OCI-LY3 (cell line): Measurements from ENCODE around the gene MUTYH.

Source experiments
- H2AFZ ChIP-seq: fragments of 200-600, 300-600 bp; shearing (Covaris generic); 2 replicates; pipeline ENCODE4 v1.6.0; 2014; ENCODE audit warnings: antibody characterized with exemption, low read depth, low read length
- H3K27ac ChIP-seq: fragments of 200-600, 300-600 bp; sonication (generic); 2 replicates; pipeline ENCODE4 v1.5.1; 2014; ENCODE audit warnings: mild to moderate bottlenecking, low read length, moderate library complexity, mixed read lengths
- H3K27me3 ChIP-seq: fragments of 200-600, 300-600 bp; sonication (generic); 2 replicates; pipeline ENCODE4 v1.6.1; 2014; ENCODE audit warnings: low read depth, low read length, mixed read lengths
- H3K36me3 ChIP-seq: fragments of 200-600, 300-600 bp; sonication (generic); replicated peaks from 2 replicates; pipeline ENCODE3; 2014; ENCODE audit warnings: low read depth, low read length, mixed read lengths
- H3K4me1 ChIP-seq: fragments of 300-600, 200-600 bp; sonication (generic); 2 replicates; pipeline ENCODE4 v1.6.1; 2014; ENCODE audit warnings: low read length, mixed read lengths
- H3K4me2 ChIP-seq: fragments of 200-600, 300-600 bp; sonication (generic); 2 replicates; pipeline ENCODE4 v1.6.1; 2014; ENCODE audit warnings: low read length, mixed read lengths
- H3K4me3 ChIP-seq: fragments of 300-600, 200-600 bp; sonication (generic); 2 replicates; pipeline ENCODE4 v1.5.1; 2014; ENCODE audit warnings: antibody characterized with exemption, mild to moderate bottlenecking, low read length, moderate library complexity
- H3K79me2 ChIP-seq: fragments of 300-600, 200-600 bp; shearing (Covaris generic); 2 replicates; pipeline ENCODE4 v1.6.1; 2014; ENCODE audit warnings: mild to moderate bottlenecking, low read length, mixed read lengths
- H3K9ac ChIP-seq: fragments of 300-600, 200-600 bp; shearing (Covaris generic); 2 replicates; pipeline ENCODE4 v1.6.0; 2014; ENCODE audit warnings: mild to moderate bottlenecking, low read length, moderate library complexity
- H3K9me3 ChIP-seq: fragments of 200-600, 300-600 bp; shearing (Covaris generic); 2 replicates; pipeline ENCODE4 v1.6.1; 2014; ENCODE audit warnings: low read length, mixed read lengths; ENCODE audit not compliant: insufficient read depth
- H4K20me1 ChIP-seq: fragments of 200-600, 300-600 bp; sonication (generic); 2 replicates; pipeline ENCODE4 v1.6.1; 2016; ENCODE audit warnings: low read length, mixed read lengths; ENCODE audit not compliant: insufficient read depth
- CTCF ChIP-seq: fragments of 200-600, 300-600 bp; sonication (generic); IDR thresholded peaks from 2 replicates; pipeline ENCODE4 v1.5.1; 2014; ENCODE audit warnings: antibody characterized with exemption, low read length, low read depth
- EZH2phosphoT487 ChIP-seq: fragments of 200-600 bp; shearing (Covaris generic); IDR thresholded peaks from 2 replicates; pipeline ENCODE4 v1.6.1; 2018; ENCODE audit warnings: antibody characterized with exemption, mixed run types, low read depth

Gene MUTYH

GRCh38 chr1:45326627-45327623 lies 13.3 kb downstream of the MUTYH start, which contains the start of gene HPDL:
Gene HPDL, plus strand, starts transcription at chr1:45326895. Its CDS starts 254 bp downstream, at chr1:45327149.
- Histone ChIP-seq H3K36me3 (no peaks in the 10 kb centered on the region), H4K20me1 (no peaks in the 10 kb centered on the region), H3K79me2 (no peaks in the 10 kb centered on the region), H3K27ac (no peak within 1 kb of the TSS), H3K4me2 (no peak within 1 kb of the TSS), H3K9me3 (no peaks in the 10 kb centered on the region), H3K4me3 (no peak within 1 kb of the TSS), H2AFZ (no peak within 1 kb of the TSS), H3K9ac (no peak within 1 kb of the TSS), H3K27me3 (no peaks in the 10 kb centered on the region), H3K4me1 (peaks cover 12% of the 10 kb centered on the region)
- no peak for TF ChIP-seq CTCF
- no peak for TF ChIP-seq EZH2phosphoT487

GRCh38 chr1:45325851-45326506 lies 14.3 kb downstream of the MUTYH start:
- Histone ChIP-seq H3K9me3 (no peaks in the 10 kb centered on the region), H3K4me2 (no peak overlapping the region), H3K4me1 (peaks cover 22% of the 10 kb centered on the region), H3K36me3 (no peaks in the 10 kb centered on the region), H4K20me1 (no peaks in the 10 kb centered on the region), H2AFZ (no peak overlapping the region), H3K27me3 (no peaks in the 10 kb centered on the region), H3K9ac (no peak overlapping the region), H3K27ac (no peak overlapping the region), H3K79me2 (no peaks in the 10 kb centered on the region), H3K4me3 (no peak overlapping the region)
- TF ChIP-seq CTCF (no peak), EZH2phosphoT487 (no peak)

GRCh38 chr1:45322486-45323040 lies 17.7 kb downstream of the MUTYH start:
- Histone ChIP-seq H3K9me3 (no peaks in the 10 kb centered on the region), H3K9ac (peak overlapping the region; percentile 58), H4K20me1 (no peaks in the 10 kb centered on the region), H3K36me3 (no peaks in the 10 kb centered on the region), H3K79me2 (no peaks in the 10 kb centered on the region), H3K27me3 (no peaks in the 10 kb centered on the region), H3K4me1 (peaks cover 26% of the 10 kb centered on the region), H3K4me2 (peak overlapping the region; percentile 95), H3K27ac (peak overlapping the region; percentile 57), H2AFZ (peak overlapping the region; percentile 2; the same call in 1 of the 2 replicates), H3K4me3 (peak overlapping the region; percentile 54)
- no peak for TF ChIP-seq CTCF
- TF ChIP-seq EZH2phosphoT487 = no peak
